A549 (cell line): ENCODE measurements around the gene INHBC. TPM values are rescaled to one million over a fixed set of nuclear protein-coding genes. Genes with fewer than 3 reads are reported as not detected.
"Not testable (repeated sequence)": the region's sequence is repeated elsewhere in the genome, so short reads cannot be mapped to it uniquely, and the experiment has no call there.

Source experiments
- ATAC-seq, 2 experiments: fragments of 200-7000 bp in 1 of 2; fragments of >200 bp in 1 of 2; cut with Nextera tagmentation in 1 of 2; cut with Tn5 transposase in 1 of 2; 3 replicates each; pipeline versions ENCODE4 v1.8.0 to v1.9.1; 2018 to 2020; ENCODE audit warnings: mild to moderate bottlenecking in 1 of 2, moderate library complexity in 1 of 2
- CTCF ChIA-PET: fragments of 300-600 bp; sonication (Branson Sonifier 250); formaldehyde crosslinking; extraction: SDS; loops from one replicate; lab custom pipeline; 2021; ENCODE audit warnings: antibody characterized with exemption, inconsistent platforms; lab: Yijun Ruan, JAX
- POLR2A ChIA-PET: fragments of 350-600 bp; formaldehyde crosslinking; extraction: SDS; loops from one replicate; lab custom pipeline; 2021; ENCODE audit warnings: antibody characterized with exemption, inconsistent platforms; lab: Yijun Ruan, JAX
- DNase-seq, 2 experiments: peaks; one replicate each; pipeline versions ENCODE4 v3.0.0 to v3.0.0-alpha.2; 2011 to 2016; ENCODE audit warnings: low read depth in 1 of 2, low spot score in 1 of 2
- FAIRE-seq: peaks from 2 replicates; lab custom pipeline; 2011; peaks lifted over from hg19 to GRCh38; lab: Jason Lieb, UNC
- H3K27ac ChIP-seq, 2 experiments: fragments of >200 bp; sonication (Bioruptor Twin); formaldehyde crosslinking; 3 replicates each; pipeline ENCODE4 v1.5.1; 2016 to 2017
- H3K4me1 ChIP-seq: fragments of >200 bp; sonication (Bioruptor Twin); formaldehyde crosslinking; 3 replicates; pipeline ENCODE4 v1.6.1; 2016
- H3K4me2 ChIP-seq: fragments of >200 bp; sonication (Bioruptor Twin); formaldehyde crosslinking; 3 replicates; pipeline ENCODE4 v1.6.1; 2016
- H3K4me3 ChIP-seq: fragments of >200 bp; sonication (Bioruptor Twin); formaldehyde crosslinking; 3 replicates; pipeline ENCODE4 v1.5.1; 2016
- H3K9me3 ChIP-seq: fragments of >200 bp; sonication (Bioruptor Twin); formaldehyde crosslinking; 3 replicates; pipeline ENCODE4 v1.6.1; 2016
- BHLHE40 ChIP-seq: IDR thresholded peaks from 2 replicates; pipeline ENCODE4 v1.6.1; 2012; ENCODE audit warnings: low read depth, low read length, inconsistent platforms
- CEBPB ChIP-seq, 2 experiments: fragments of >200 bp in 1 of 2; sonication (Bioruptor Twin) in 1 of 2; formaldehyde crosslinking in 1 of 2; IDR thresholded peaks; 2 replicates each; pipeline ENCODE4 v1.6.1; 2012 to 2016
- ELK1 ChIP-seq: fragments of 150-350 bp; IDR thresholded peaks from 2 replicates; pipeline ENCODE4 v1.6.1; 2014; ENCODE audit warnings: low read depth, mild to moderate bottlenecking, low read length
- EP300 ChIP-seq, 2 experiments: fragments of >200 bp; sonication (Bioruptor Twin); formaldehyde crosslinking; IDR thresholded peaks; 2 replicates in 1 of 2; 3 replicates in 1 of 2; pipeline ENCODE4 v1.6.1; 2016 to 2017
- ESRRA ChIP-seq: fragments of 150-350 bp; IDR thresholded peaks from 2 replicates; pipeline ENCODE4 v1.6.1; 2014; ENCODE audit warnings: mild to moderate bottlenecking, low read length, borderline replicate concordance
- FOSB ChIP-seq: fragments of 250-450 bp; sonication (Bioruptor Pico); IDR thresholded peaks from 2 replicates; pipeline ENCODE4 v1.5.0; 2020; ENCODE audit warnings: mild to moderate bottlenecking, moderate library complexity
- HOXA7 ChIP-seq: fragments of 250-450 bp; sonication (Bioruptor Pico); IDR thresholded peaks from 2 replicates; pipeline ENCODE4 v1.5.0; 2020; ENCODE audit warnings: mild to moderate bottlenecking, moderate library complexity
- HOXB5 ChIP-seq: fragments of 250-450 bp; sonication (Bioruptor Pico); IDR thresholded peaks from 2 replicates; pipeline ENCODE4 v1.5.0; 2020; ENCODE audit warnings: mild to moderate bottlenecking, moderate library complexity
- JUNB ChIP-seq: fragments of >200 bp; sonication (Bioruptor Twin); formaldehyde crosslinking; IDR thresholded peaks from 2 replicates; pipeline ENCODE4 v1.6.1; 2016
- KDM5A ChIP-seq: fragments of 200-600 bp; sonication (generic); IDR thresholded peaks from 2 replicates; pipeline ENCODE4 v1.6.1; 2016; ENCODE audit warnings: antibody characterized with exemption, mild to moderate bottlenecking
- MAX ChIP-seq: IDR thresholded peaks from 2 replicates; pipeline ENCODE4 v1.6.1; 2012
- POLR2A ChIP-seq: IDR thresholded peaks from 2 replicates; pipeline ENCODE4 v1.6.1; 2012; ENCODE audit warnings: mild to moderate bottlenecking, low read length
- RCOR1 ChIP-seq: fragments of 150-350 bp; IDR thresholded peaks from 2 replicates; pipeline ENCODE4 v1.6.1; 2014; ENCODE audit warnings: antibody characterized with exemption, low read length, low read depth
- REST ChIP-seq: fragments of 200-600 bp; sonication (generic); IDR thresholded peaks from 2 replicates; pipeline ENCODE4 v1.6.1; 2016; ENCODE audit warnings: antibody characterized with exemption, mild to moderate bottlenecking, moderate library complexity
- SREBF2 ChIP-seq: fragments of 450-650 bp; IDR thresholded peaks from 2 replicates; pipeline ENCODE4 v1.6.1; 2014; ENCODE audit warnings: mild to moderate bottlenecking, moderate library complexity
- ZC3H11A ChIP-seq: fragments of 450-650 bp; IDR thresholded peaks from 2 replicates; pipeline ENCODE4 v1.6.1; 2014; ENCODE audit warnings: antibody characterized with exemption, mild to moderate bottlenecking
- ZSCAN20 ChIP-seq: fragments of 250-450 bp; sonication (Bioruptor Pico); IDR thresholded peaks from 2 replicates; pipeline ENCODE4 v1.8.0; 2022; ENCODE audit warnings: mild to moderate bottlenecking, moderate library complexity
- WGBS: methylation state at CpG from one replicate; pipeline ENCODE4 v1.1.6; 2017; ENCODE audit errors: missing lambda C conversion rate; 5-methylcytosine and 5-hydroxymethylcytosine counted together
- polyA plus RNA-seq, 4 experiments: library from polyadenylated mRNA; depleted of rRNA in 3 of 4; stranded (reverse); fragments of >200 nt; fragmentation: RNase III in 1 of 4; extraction: RNeasy Plus Mini Kit Qiagen cat#74134 plus additional on column Dnase treatment in 1 of 4; gene quantifications; 2 replicates in 3 of 4; 3 replicates in 1 of 4; pipeline ENCODE4 v1.2.3, GENCODE V29; 2011 to 2017
- TF ChIP-seq, protein P1 (sequence below): IDR thresholded peaks from 2 replicates; pipeline ENCODE4 v1.6.1; 2012; ENCODE audit warnings: low read depth, borderline replicate concordance

INHBC gene
- polyA plus RNA-seq, 2 of the 4 experiments (the other 2 are of a cell fraction) = 0.08 TPM; not detected in 1

DNA sequence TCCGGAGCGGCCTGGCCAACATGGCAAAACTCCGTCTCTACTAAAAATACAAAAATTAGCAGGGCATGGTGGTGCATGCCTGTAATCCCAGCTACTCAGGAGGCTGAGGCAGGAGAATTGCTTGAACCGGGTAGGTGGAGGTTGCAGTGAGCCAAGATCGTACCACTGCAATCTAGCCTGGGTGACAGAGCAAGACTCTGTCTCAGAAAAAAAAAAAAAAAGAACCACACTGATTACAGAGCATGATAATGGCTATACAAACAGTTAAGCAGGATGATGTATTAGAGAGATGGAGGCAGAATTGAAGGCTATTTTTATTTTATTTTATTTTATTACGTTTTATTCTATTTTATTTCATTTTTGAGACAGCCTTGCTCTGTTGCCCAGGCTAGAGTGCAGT, 9.8 kb downstream of the INHBC start:
- DNase-seq, H3K4me2 ChIP-seq, FAIRE-seq, ATAC-seq, H3K4me1 ChIP-seq, H3K27ac ChIP-seq, H3K4me3 ChIP-seq, POLR2A ChIA-PET: not testable (repeated sequence)
- 75% methylated on average over 6 of the region's 6 CpGs for WGBS
- CTCF ChIA-PET = interaction anchor here (0.8 to 13.4 kb wide), 8 partner anchors 10 to 202 kb away, joined by 3 to 459 read pairs (median 4); partner anchors contain the start of genes GLI1 and INHBE
- H3K9me3 ChIP-seq = peaks cover 15% of the 10 kb centered on the region

GRCh38 chr12:57444744-57445143, 10.2 kb downstream of the INHBC start:
- no peak overlapping the region for H3K4me3 ChIP-seq
- DNase-seq = no peak
- CTCF ChIA-PET = interaction anchor here (0.8 to 13.4 kb wide), 8 partner anchors 9 to 202 kb away, joined by 3 to 459 read pairs (median 4); partner anchors contain the start of genes GLI1 and INHBE
- peaks cover 15% of the 10 kb centered on the region for H3K9me3 ChIP-seq
- no peaks in the 10 kb centered on the region for H3K4me1 ChIP-seq
- no peak overlapping the region for H3K4me2 ChIP-seq
- H3K27ac ChIP-seq = no peak overlapping the region
- peak in 1 of 2 experiments; percentile 40; a peak in 4 of 6 replicates for ATAC-seq
- no peak for TF ChIP-seq ELK1
- no peak for TF ChIP-seq HOXA7 (CRISPR knock-in tag)
- TF ChIP-seq SREBF2 = no peak
- 76% methylated on average over 5 of the region's 5 CpGs for WGBS
- no peak for FAIRE-seq
- POLR2A ChIA-PET = no interaction called here

DNA sequence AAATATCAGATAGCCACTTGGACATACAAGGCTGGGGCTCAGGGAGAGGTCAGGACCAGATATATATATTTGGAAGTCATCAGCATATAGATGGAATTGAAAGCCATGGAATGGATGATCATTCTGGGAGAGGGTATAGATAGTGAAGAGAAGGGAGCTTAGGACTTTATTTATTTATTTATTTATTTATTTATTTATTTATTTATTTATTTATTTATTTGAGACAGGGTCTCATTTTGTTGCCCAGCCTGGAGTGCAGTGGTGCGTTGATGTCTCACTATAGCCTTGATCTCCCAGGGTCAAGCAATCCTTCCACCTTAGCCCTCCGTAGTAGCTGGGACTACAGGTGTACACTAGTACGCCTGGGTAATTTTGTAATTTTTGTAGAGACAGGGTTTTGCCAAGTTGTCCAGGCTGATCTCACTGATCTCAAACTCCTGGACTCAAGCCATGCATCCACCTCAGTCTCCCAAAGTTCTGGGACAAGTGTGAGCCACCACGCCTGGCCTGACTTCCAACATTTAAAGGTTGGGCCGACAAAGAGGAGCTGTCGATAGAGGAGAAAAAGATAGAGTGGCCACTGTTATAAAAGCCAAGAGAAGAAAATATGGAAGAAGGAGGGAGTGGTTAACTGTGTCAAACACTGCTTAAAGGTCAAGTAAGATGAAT, 11.8 kb downstream of the INHBC start:
- Histone ChIP-seq H3K4me3 (no peak overlapping the region), H3K4me2 (no peak overlapping the region), H3K9me3 (peaks cover 9% of the 10 kb centered on the region), H3K27ac (no peak overlapping the region)
- CTCF ChIA-PET = interaction anchor here (1.6 to 13.4 kb wide), 3 partner anchors 8 to 139 kb away, joined by 4 to 459 read pairs (median 74); partner anchors contain the start of genes INHBC and INHBE
- ATAC-seq (no peak), FAIRE-seq (no peak)
- 95% methylated on average over 6 of the region's 6 CpGs for WGBS
- TF ChIP-seq BHLHE40 (no peak), CEBPB (IDR thresholded peaks at IDR 0.05) (no peak), ZC3H11A (peak; percentile 98), ESRRA (no peak)
- TF ChIP-seq, all 56 proteins: peak for 1
- POLR2A ChIA-PET = no interaction called here
- DNase-seq = no peak
- H3K4me1 ChIP-seq = peaks cover 5% of the 10 kb centered on the region

- H3K27ac ChIP-seq = no peak overlapping the region
- CTCF ChIA-PET = interaction anchor here (1.2 to 13.4 kb wide), 5 partner anchors 8 to 207 kb away, joined by 3 to 459 read pairs (median 91); partner anchors contain the start of gene GLI1
- TF ChIP-seq FOSB (CRISPR knock-in tag) (no peak), KDM5A (no peak), MAX (no peak), ELK1 (no peak)
- TF ChIP-seq, all 56 proteins: peak for 0
- no peak overlapping the region for H3K4me3 ChIP-seq
- peaks cover 25% of the 10 kb centered on the region for H3K4me1 ChIP-seq
- DNase-seq = no peak
- no peaks in the 10 kb centered on the region for H3K9me3 ChIP-seq
- FAIRE-seq = no peak
- WGBS = 83% methylated on average over 2 of the region's 2 CpGs
- no peak for ATAC-seq
- POLR2A ChIA-PET = no interaction called here
- H3K4me2 ChIP-seq = no peak overlapping the region
Measured at GRCh38 chr12:57448669-57449068, 14.1 kb downstream of the INHBC start.

GRCh38 chr12:57449375-57449774, 14.8 kb downstream of the INHBC start:
- peaks cover 32% of the 10 kb centered on the region for H3K4me1 ChIP-seq
- ATAC-seq (no peak), FAIRE-seq (no peak), DNase-seq (no peak)
- no peak overlapping the region for H3K4me3 ChIP-seq
- H3K4me2 ChIP-seq = no peak overlapping the region
- 97% methylated on average over 7 of the region's 7 CpGs for WGBS
- POLR2A ChIA-PET = no interaction called here
- CTCF ChIA-PET = interaction anchor here (8.4 to 13.4 kb wide), 3 partner anchors 13 to 208 kb away, joined by 91 to 459 read pairs (median 98); partner anchors contain the start of gene GLI1
- no peaks in the 10 kb centered on the region for H3K9me3 ChIP-seq
- H3K27ac ChIP-seq = no peak overlapping the region
- TF ChIP-seq EP300 (IDR thresholded peaks at IDR 0.05) = no peak
- no peak for TF ChIP-seq RCOR1
- TF ChIP-seq JUNB = no peak
- TF ChIP-seq, protein P1, sequence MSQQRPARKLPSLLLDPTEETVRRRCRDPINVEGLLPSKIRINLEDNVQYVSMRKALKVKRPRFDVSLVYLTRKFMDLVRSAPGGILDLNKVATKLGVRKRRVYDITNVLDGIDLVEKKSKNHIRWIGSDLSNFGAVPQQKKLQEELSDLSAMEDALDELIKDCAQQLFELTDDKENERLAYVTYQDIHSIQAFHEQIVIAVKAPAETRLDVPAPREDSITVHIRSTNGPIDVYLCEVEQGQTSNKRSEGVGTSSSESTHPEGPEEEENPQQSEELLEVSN = no peak
- TF ChIP-seq HOXB5 = no peak
- no peak for TF ChIP-seq ZSCAN20 (CRISPR knock-in tag)
- TF ChIP-seq REST = no peak
- no peak for TF ChIP-seq POLR2A
